GM23248 (cell line): ENCODE data around the gene TPM2. TPM values are rescaled to one million over a fixed set of nuclear protein-coding genes. Genes with fewer than 3 reads are reported as not detected.
A peak's percentile ranks its signal among the peaks of the same experiment; 100 is the strongest.
"Not testable (repeated sequence)": the region's sequence is repeated elsewhere in the genome, so short reads cannot be mapped to it uniquely, and the experiment has no call there.

Experiments
- DNase-seq: peaks from one replicate; pipeline ENCODE4 v3.0.0-alpha.2; 2015
- H2AFZ ChIP-seq: fragments of 200-600 bp; sonication (generic); 2 replicates; pipeline ENCODE4 v1.6.1; 2016; ENCODE audit warnings: antibody characterized with exemption
- H3F3A ChIP-seq: fragments of 200-600 bp; sonication (generic); 2 replicates; pipeline ENCODE4 v1.6.1; 2016; ENCODE audit warnings: mild to moderate bottlenecking, antibody characterized with exemption, mixed run types; ENCODE audit not compliant: insufficient read depth
- H3K27ac ChIP-seq: fragments of 200-600 bp; sonication (generic); 2 replicates; pipeline ENCODE4 v1.5.1; 2016; ENCODE audit warnings: mild to moderate bottlenecking
- H3K27me3 ChIP-seq: fragments of 200-600 bp; sonication (generic); replicated peaks from 2 replicates; pipeline ENCODE4 v1.6.1; 2016; ENCODE audit warnings: mild to moderate bottlenecking; ENCODE audit not compliant: insufficient read depth
- H3K36me3 ChIP-seq: fragments of 200-600 bp; sonication (generic); 2 replicates; pipeline ENCODE4 v1.6.1; 2016; ENCODE audit warnings: low read depth, mild to moderate bottlenecking
- H3K4me1 ChIP-seq: fragments of 200-600 bp; sonication (generic); 2 replicates; pipeline ENCODE4 v1.6.1; 2016; ENCODE audit warnings: mild to moderate bottlenecking; ENCODE audit not compliant: insufficient read depth
- H3K4me2 ChIP-seq: fragments of 200-600 bp; sonication (generic); one replicate; pipeline ENCODE4 v1.6.1; 2016; ENCODE audit warnings: mild to moderate bottlenecking; ENCODE audit not compliant: unreplicated experiment
- H3K4me3 ChIP-seq: fragments of 200-600 bp; sonication (generic); 2 replicates; pipeline ENCODE4 v1.5.1; 2016; ENCODE audit warnings: mild to moderate bottlenecking
- H3K79me2 ChIP-seq: fragments of 200-600 bp; sonication (generic); 2 replicates; pipeline ENCODE4 v1.6.1; 2016; ENCODE audit warnings: mild to moderate bottlenecking; ENCODE audit not compliant: insufficient read depth
- H3K9ac ChIP-seq: fragments of 200-600 bp; sonication (generic); 2 replicates; pipeline ENCODE4 v1.6.1; 2016; ENCODE audit warnings: mild to moderate bottlenecking
- H3K9me2 ChIP-seq: fragments of 200-600 bp; sonication (generic); 2 replicates; pipeline ENCODE4 v1.6.1; 2016; ENCODE audit warnings: mixed run types, mild to moderate bottlenecking, moderate library complexity; ENCODE audit not compliant: insufficient read depth
- H3K9me3 ChIP-seq: fragments of 200-600 bp; sonication (generic); one replicate; pipeline ENCODE4 v1.6.1; 2017; ENCODE audit warnings: low read depth
- H4K20me1 ChIP-seq: fragments of 200-600 bp; sonication (generic); 2 replicates; pipeline ENCODE4 v1.6.0; 2016; ENCODE audit not compliant: insufficient read depth
- EZH2 ChIP-seq: fragments of 200-600 bp; sonication (generic); IDR thresholded peaks from 2 replicates; pipeline ENCODE4 v1.6.1; 2018; ENCODE audit warnings: antibody characterized with exemption, mild to moderate bottlenecking; ENCODE audit not compliant: insufficient read depth, poor library complexity, severe bottlenecking
- EZH2phosphoT487 ChIP-seq: fragments of 200-600 bp; sonication (generic); IDR thresholded peaks from 2 replicates; pipeline ENCODE4 v1.6.1; 2018; ENCODE audit warnings: antibody characterized with exemption, moderate library complexity, mild to moderate bottlenecking, low read depth; ENCODE audit not compliant: insufficient read depth
- WGBS, 2 experiments: methylation state at CpG; one replicate each; pipeline ENCODE4 v1.1.6; 2015 to 2017; ENCODE audit warnings: low lambda C conversion rate in 2 of 2, low coverage in 1 of 2; ENCODE audit errors: missing lambda C conversion rate in 2 of 2; 5-methylcytosine and 5-hydroxymethylcytosine counted together
- in situ Hi-C: fragments of 300-500 bp; cut with MboI; formaldehyde crosslinking; loops from 2 replicates; pipeline ENCODE4 v1.15.0; 2020
- polyA plus RNA-seq: library from polyadenylated mRNA; unstranded; fragments of >200 nt; fragmentation: Nextera tagmentation; extraction: Ambion mirVana; gene quantifications from 2 replicates; pipeline ENCODE4 v1.2.1, GENCODE V29; 2016
- total RNA-seq: library from RNA; depleted of rRNA; stranded (reverse); fragments of >200 nt; shearing (Covaris generic); gene quantifications from 2 replicates; pipeline ENCODE4 v1.2.3, GENCODE V29; 2014

The TPM2 gene
- total and polyA plus RNA-seq, 2 experiments from 2014 or later, result 1,625 to 3,527 TPM

DNA sequence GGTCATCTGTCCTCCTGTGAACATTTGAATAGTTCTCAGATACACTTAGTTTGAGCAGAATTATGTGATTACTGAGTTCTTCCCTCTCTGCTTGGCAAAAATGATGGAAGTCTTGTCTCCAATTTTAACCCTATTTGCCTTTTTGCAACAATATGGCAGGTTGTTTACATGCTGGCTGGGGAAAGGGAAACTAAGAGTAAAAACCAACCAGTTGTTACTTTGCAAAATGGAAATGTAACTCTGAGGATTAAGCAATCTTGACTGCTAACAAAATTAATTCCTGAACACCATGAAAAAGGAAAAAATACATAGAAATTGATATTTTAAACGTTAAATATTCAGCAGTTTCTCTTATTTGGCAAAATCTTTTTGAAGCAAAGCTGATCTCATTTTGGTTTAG is 50.1 kb downstream of the TPM2 start:
- H4K20me1 ChIP-seq, result no peaks in the 10 kb centered on the region
- peaks cover 10% of the 10 kb centered on the region for H3F3A ChIP-seq
- no peaks in the 10 kb centered on the region for H3K27me3 ChIP-seq
- H2AFZ ChIP-seq, result no peak overlapping the region
- no peak for TF ChIP-seq EZH2phosphoT487
- TF ChIP-seq EZH2, result no peak
- no peaks in the 10 kb centered on the region for H3K9me3 ChIP-seq
- H3K36me3 ChIP-seq, result no peaks in the 10 kb centered on the region
- no peaks in the 10 kb centered on the region for H3K79me2 ChIP-seq
- H3K4me1 ChIP-seq, result peaks cover 21% of the 10 kb centered on the region
- 84 to 97% methylated on average over 1 of the region's 1 CpG for WGBS, 2 experiments
- in situ Hi-C loops, result no loop called here
- no peaks in the 10 kb centered on the region for H3K9me2 ChIP-seq
- no peak overlapping the region for H3K4me3 ChIP-seq
- DNase-seq, result no peak
- no peak overlapping the region for H3K9ac ChIP-seq
- H3K4me2 ChIP-seq, result no peak overlapping the region
- no peak overlapping the region for H3K27ac ChIP-seq

DNA sequence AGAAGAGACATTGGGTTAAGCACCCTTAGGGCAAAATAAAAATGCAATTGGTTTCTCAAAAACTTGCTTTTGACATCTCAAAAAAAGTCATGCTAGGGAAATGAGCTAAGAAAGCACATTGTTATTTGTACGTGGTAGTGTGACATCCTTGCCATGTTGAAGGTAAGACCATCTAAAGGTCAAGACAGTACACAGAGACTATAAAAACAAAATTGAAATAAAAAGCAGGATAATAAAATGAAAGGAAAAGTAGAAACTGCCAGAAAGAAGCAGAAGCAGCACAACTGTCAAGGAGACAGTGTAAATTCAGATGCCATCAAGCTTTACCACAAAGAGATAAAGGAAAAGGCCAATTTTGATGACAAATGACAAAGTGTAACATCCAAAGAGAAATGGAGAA is 50.5 kb downstream of the TPM2 start:
- H3K9ac ChIP-seq, H3F3A ChIP-seq, H3K4me3 ChIP-seq, H4K20me1 ChIP-seq, H3K79me2 ChIP-seq, DNase-seq, H3K9me3 ChIP-seq, H3K27ac ChIP-seq, H3K27me3 ChIP-seq, in situ Hi-C loops, H3K4me2 ChIP-seq, H2AFZ ChIP-seq, H3K9me2 ChIP-seq, H3K36me3 ChIP-seq: not testable (repeated sequence)
- 55 to 74% methylated on average over 1 of the region's 1 CpG for WGBS, 2 experiments
- peaks cover 18% of the 10 kb centered on the region for H3K4me1 ChIP-seq

DNA sequence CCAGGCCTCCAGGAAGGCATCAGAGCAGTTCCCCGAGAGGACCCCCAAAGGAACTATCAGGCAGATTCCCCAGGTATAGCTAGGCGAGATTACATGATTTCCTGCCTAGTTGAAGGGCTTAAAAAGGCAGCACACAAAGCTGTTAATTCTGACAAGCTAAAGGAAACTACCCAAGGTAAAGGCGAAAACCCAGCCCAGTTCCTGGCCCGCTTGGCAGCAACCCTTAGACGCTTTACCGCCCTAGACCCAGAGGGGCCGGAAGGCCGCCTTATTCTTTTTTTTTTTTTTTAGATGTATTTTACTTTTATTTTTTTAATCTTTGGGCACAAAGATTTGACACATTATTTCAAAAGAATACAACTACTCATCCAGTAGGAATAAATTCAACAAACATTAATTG is 51.0 kb downstream of the TPM2 start:
- H3K9ac ChIP-seq, H3K79me2 ChIP-seq, H3F3A ChIP-seq, H3K36me3 ChIP-seq, DNase-seq, H2AFZ ChIP-seq, in situ Hi-C loops, H3K9me2 ChIP-seq, H3K4me3 ChIP-seq, H4K20me1 ChIP-seq, H3K4me2 ChIP-seq, H3K9me3 ChIP-seq, H3K27me3 ChIP-seq, H3K27ac ChIP-seq: not testable (repeated sequence)
- WGBS, 2 experiments, result 85 to 92% methylated on average over 7 to 8 of the region's 8 CpGs
- peaks cover 13% of the 10 kb centered on the region for H3K4me1 ChIP-seq

DNA sequence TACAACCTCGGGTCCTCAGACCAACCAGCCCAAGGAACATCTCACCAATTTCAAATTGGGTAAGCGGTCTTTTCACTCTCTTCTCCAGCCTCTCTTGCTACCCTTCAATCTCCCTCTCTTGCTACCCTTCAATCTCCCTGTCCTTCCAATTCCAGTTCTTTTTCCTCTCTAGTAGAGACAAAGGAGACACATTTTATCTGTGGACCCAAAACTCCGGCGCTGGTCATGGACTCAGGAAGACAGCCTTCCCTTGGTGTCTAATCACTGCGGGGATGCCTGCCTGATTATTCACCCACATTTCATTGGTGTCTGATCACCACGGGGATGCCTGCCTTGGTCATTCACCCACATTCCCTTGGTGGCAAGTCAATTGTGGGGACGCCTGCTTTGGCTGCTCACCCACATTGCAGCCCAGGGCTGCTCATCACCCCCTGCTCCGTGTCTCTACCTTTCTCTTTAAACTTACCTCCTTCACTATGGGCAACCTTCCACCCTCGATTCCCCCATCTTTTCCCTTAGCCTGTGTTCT is 52.2 kb downstream of the TPM2 start:
- H3K4me2 ChIP-seq, H3K27me3 ChIP-seq, H3K9ac ChIP-seq, H3K4me3 ChIP-seq, H4K20me1 ChIP-seq, H3K27ac ChIP-seq, H3K9me3 ChIP-seq, H3K36me3 ChIP-seq, H2AFZ ChIP-seq, in situ Hi-C loops, H3K9me2 ChIP-seq, H3F3A ChIP-seq, H3K79me2 ChIP-seq: not testable (repeated sequence)
- WGBS, 2 experiments, result 57 to 62% methylated on average over 9 of the region's 9 CpGs
- peak; percentile 37 for DNase-seq
- peaks cover 11% of the 10 kb centered on the region for H3K4me1 ChIP-seq

DNA sequence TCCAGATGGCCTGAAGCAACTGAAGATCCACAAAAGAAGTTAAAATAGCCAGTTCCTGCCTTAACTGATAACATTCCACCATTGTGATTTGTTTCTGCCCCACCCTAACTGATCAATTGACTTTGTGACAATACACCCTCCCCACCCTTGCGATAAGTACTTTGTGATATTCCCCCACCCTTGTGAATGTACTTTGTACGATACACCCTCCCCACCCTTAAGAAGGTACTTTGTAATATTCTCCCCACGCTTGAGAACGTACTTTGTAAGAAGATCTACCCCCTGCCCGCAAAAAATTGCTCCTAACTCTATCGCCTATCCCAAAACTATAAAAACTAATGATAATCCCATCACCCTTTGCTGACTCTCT is 52.9 kb downstream of the TPM2 start:
- in situ Hi-C loops, H3K36me3 ChIP-seq, H3K9ac ChIP-seq, H2AFZ ChIP-seq, H3K4me2 ChIP-seq, H3K27me3 ChIP-seq, DNase-seq, H3K9me3 ChIP-seq, H3F3A ChIP-seq, H3K27ac ChIP-seq, H3K9me2 ChIP-seq, H3K4me3 ChIP-seq, H3K79me2 ChIP-seq, H4K20me1 ChIP-seq: not testable (repeated sequence)
- peaks cover 11% of the 10 kb centered on the region for H3K4me1 ChIP-seq
- 90 to 96% methylated on average over 6 of the region's 6 CpGs for WGBS, 2 experiments
